Measurements from ENCODE around the gene SFXN2.
"Not testable (repeated sequence)": the region's sequence is repeated elsewhere in the genome, so short reads cannot be mapped to it uniquely, and the experiment has no call there.

The SFXN2 gene

DNA sequence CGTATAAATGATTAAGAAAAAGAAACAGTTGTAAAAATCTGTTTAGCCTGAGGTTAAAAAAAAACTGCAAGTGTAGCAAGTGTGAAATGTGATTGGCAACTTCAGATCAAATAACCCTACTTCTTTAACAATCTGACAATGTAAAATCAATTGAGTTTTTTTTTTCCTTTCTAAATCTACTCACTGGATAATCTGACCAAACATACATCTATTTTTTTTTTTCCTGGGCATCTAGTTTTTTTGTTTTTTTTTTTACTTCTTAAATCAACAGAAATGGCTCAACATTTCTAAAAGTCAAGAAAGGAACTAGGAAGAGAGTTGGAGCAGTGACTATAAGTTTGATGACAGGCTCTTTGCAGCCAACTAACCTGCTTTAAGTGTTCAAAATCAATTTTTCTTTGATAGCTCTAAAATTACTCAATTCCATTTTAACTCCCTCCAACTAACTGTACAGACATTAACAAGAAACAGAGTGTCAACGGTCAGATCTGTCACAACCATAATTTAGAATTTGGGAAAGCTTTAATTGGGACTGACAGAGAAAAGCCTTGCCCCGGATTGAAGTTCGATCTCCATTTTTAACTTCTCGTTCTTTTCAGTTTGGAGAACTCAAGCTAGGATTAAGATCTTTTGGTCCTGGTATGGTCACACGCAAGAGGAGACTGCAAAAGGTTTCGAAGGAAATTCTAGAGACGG lies 1.4 kb upstream of the SFXN2 start:
- H3K4me3 ChIP-seq (ENCODE audit: low read depth, low read length), result peak overlapping the region; percentile 92
- TF ChIP-seq, protein P1, sequence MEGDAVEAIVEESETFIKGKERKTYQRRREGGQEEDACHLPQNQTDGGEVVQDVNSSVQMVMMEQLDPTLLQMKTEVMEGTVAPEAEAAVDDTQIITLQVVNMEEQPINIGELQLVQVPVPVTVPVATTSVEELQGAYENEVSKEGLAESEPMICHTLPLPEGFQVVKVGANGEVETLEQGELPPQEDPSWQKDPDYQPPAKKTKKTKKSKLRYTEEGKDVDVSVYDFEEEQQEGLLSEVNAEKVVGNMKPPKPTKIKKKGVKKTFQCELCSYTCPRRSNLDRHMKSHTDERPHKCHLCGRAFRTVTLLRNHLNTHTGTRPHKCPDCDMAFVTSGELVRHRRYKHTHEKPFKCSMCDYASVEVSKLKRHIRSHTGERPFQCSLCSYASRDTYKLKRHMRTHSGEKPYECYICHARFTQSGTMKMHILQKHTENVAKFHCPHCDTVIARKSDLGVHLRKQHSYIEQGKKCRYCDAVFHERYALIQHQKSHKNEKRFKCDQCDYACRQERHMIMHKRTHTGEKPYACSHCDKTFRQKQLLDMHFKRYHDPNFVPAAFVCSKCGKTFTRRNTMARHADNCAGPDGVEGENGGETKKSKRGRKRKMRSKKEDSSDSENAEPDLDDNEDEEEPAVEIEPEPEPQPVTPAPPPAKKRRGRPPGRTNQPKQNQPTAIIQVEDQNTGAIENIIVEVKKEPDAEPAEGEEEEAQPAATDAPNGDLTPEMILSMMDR (IDR thresholded peaks at IDR 0.05; ENCODE audit: control insufficient read depth, extremely low read depth, insufficient read depth), result no peak
- no peak for DNase-seq (ENCODE audit: low read depth)

GRCh38 chr10:102713539-102713813 lies 960 bp upstream of the SFXN2 start:
- DNase-seq (ENCODE audit: low read depth), result no peak

GRCh38 chr10:102713814-102714620 lies 419 bp upstream of the SFXN2 start, which contains the start of gene ARL3:
TSS of gene ARL3 (minus strand) at chr10:102714397. CDS start at chr10:102714275, 122 bp downstream.
- DNase-seq (ENCODE audit: low read depth), result peak; percentile 88
- TF ChIP-seq, protein P1 (IDR thresholded peaks at IDR 0.05; ENCODE audit: control insufficient read depth, extremely low read depth, insufficient read depth), result no peak
- peak within 1 kb of the TSS; percentile 92 for H3K4me3 ChIP-seq (ENCODE audit: low read depth, low read length)

More at GRCh38 chr10:102713539-102713813, 960 bp upstream of the SFXN2 start:
- TF ChIP-seq, protein P1 (IDR thresholded peaks at IDR 0.05; ENCODE audit: control insufficient read depth, extremely low read depth, insufficient read depth), result 0 out of 2 replicates have a peak, but pooled peaks have one; percentile 19
- peak overlapping the region; percentile 92 for H3K4me3 ChIP-seq (ENCODE audit: low read depth, low read length)

- no peak for DNase-seq (ENCODE audit: low read depth)
- H3K4me3 ChIP-seq (ENCODE audit: low read depth, low read length), result peak overlapping the region; percentile 92
- TF ChIP-seq, protein P1 (IDR thresholded peaks at IDR 0.05; ENCODE audit: control insufficient read depth, extremely low read depth, insufficient read depth), result no peak
These were observed 1.4 kb downstream of the SFXN2 start for GRCh38 chr10:102715880-102716279.

DNA sequence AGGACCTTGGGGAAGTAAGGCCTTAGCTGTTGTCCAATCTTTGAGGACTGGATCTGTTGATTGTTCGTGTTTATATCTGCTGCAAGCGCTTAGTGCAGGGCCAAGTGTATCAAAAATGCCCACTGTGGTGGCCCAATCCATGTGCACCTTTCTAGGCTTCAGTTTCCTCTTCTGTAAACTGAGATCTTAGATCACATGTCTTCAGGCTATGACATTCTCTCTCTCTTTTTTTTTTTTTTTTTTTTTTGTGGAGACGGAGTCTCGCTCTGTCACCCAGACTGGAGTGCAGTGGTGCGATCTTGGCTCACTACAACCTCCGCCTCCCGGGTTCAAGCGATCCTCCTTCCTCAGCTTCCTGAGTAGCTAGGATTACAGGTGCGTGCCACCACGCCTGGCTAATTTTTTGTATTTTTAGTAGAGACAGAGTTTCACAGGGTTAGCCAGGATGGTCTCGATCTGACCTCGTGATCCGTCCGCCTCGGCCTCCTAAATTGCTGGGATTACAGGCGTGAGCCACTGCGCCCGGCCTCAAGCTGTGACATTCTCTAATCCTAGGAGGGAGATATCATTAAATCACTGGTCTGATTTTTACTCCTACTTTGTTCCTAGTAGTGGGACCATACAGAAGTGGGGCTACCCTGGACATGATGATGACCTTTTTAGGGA lies 2.6 kb downstream of the SFXN2 start:
- not testable (repeated sequence) for H3K4me3 ChIP-seq (ENCODE audit: low read depth, low read length); DNase-seq (ENCODE audit: low read depth)

DNA sequence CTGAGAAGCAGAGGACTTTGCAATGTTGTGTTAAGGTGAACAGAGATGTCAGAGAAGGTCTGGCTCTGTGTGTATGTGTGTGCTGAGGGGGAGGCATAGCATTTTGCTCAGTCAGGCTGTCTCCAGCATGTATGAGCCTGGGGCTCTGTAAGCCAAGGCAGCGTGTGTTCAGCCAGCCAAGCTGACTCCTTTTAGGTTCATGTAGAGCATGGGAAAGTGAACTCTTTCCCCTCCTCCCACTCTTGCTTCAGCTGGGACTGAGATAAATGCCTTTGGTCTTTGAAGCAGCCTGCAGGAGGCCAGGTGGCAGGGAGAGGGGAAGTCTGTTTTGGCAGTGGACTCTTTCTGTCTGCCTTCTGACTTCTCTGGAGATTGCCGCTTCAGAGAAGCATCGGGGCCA lies 3.8 kb downstream of the SFXN2 start:
- no peak for DNase-seq (ENCODE audit: low read depth)
- TF ChIP-seq, protein P1 (IDR thresholded peaks at IDR 0.05; ENCODE audit: control insufficient read depth, extremely low read depth, insufficient read depth), result no peak
- no peak overlapping the region for H3K4me3 ChIP-seq (ENCODE audit: low read depth, low read length)

GRCh38 chr10:102720337-102720736 lies 5.9 kb downstream of the SFXN2 start:
- TF ChIP-seq, protein P1 (IDR thresholded peaks at IDR 0.05; ENCODE audit: control insufficient read depth, extremely low read depth, insufficient read depth), result no peak
- H3K4me3 ChIP-seq (ENCODE audit: low read depth, low read length), result no peak overlapping the region
- DNase-seq (ENCODE audit: low read depth), result no peak
